H54 (cell line): ENCODE data around the gene HIVEP3.

ENCODE experiments used
- DNase-seq: peaks from one replicate; pipeline ENCODE4 v3.0.0; 2011; ENCODE audit warnings: low spot score, mixed read lengths; ENCODE audit not compliant: insufficient read length
- FAIRE-seq: peaks from 3 replicates; lab custom pipeline; 2011; peaks lifted over from hg19 to GRCh38; lab: Jason Lieb, UNC
- POLR2A ChIP-seq: IDR thresholded peaks from 2 replicates; pipeline ENCODE4 v1.6.1; 2011; ENCODE audit warnings: low read depth, mild to moderate bottlenecking, low read length

HIVEP3 gene

GRCh38 chr1:41542196-41542930 lies 376.4 kb downstream of the HIVEP3 start:
- DNase-seq, result no peak
- FAIRE-seq, result no peak
- no peak for TF ChIP-seq POLR2A

- DNase-seq, result no peak
- no peak for FAIRE-seq
- TF ChIP-seq POLR2A, result no peak
These were observed 377.1 kb downstream of the HIVEP3 start for GRCh38 chr1:41541592-41541952.

GRCh38 chr1:41540886-41541591 lies 377.7 kb downstream of the HIVEP3 start:
- no peak for FAIRE-seq
- peak; percentile 69 for DNase-seq
- no peak for TF ChIP-seq POLR2A

GRCh38 chr1:41539999-41540398 lies 378.7 kb downstream of the HIVEP3 start:
- DNase-seq (no peak), FAIRE-seq (no peak)
- no peak for TF ChIP-seq POLR2A

GRCh38 chr1:41539418-41539805 lies 379.3 kb downstream of the HIVEP3 start:
- TF ChIP-seq POLR2A, result no peak
- DNase-seq (no peak), FAIRE-seq (no peak)

GRCh38 chr1:41538741-41539417 lies 379.8 kb downstream of the HIVEP3 start:
- no peak for DNase-seq
- TF ChIP-seq POLR2A, result no peak
- no peak for FAIRE-seq

- no peak for DNase-seq
- TF ChIP-seq POLR2A, result no peak
- no peak for FAIRE-seq
These were observed 380.9 kb downstream of the HIVEP3 start for GRCh38 chr1:41537788-41538351.

- no peak for FAIRE-seq
- no peak for DNase-seq
- TF ChIP-seq POLR2A, result no peak
These were observed 381.5 kb downstream of the HIVEP3 start for GRCh38 chr1:41537251-41537650.

- FAIRE-seq (no peak), DNase-seq (no peak)
- TF ChIP-seq POLR2A, result no peak
These were observed 382.3 kb downstream of the HIVEP3 start for GRCh38 chr1:41536361-41536802.

- no peak for TF ChIP-seq POLR2A
- DNase-seq, result no peak
- FAIRE-seq, result no peak
These were observed 383.0 kb downstream of the HIVEP3 start for GRCh38 chr1:41535716-41536115.

GRCh38 chr1:41535276-41535675 lies 383.4 kb downstream of the HIVEP3 start:
- TF ChIP-seq POLR2A, result no peak
- DNase-seq (no peak), FAIRE-seq (no peak)

GRCh38 chr1:41534181-41535076 lies 384.3 kb downstream of the HIVEP3 start:
- FAIRE-seq (no peak), DNase-seq (no peak)
- no peak for TF ChIP-seq POLR2A

GRCh38 chr1:41533731-41534080 lies 385.0 kb downstream of the HIVEP3 start:
- no peak for TF ChIP-seq POLR2A
- no peak for FAIRE-seq

More at GRCh38 chr1:41533731-41534080, 385.0 kb downstream of the HIVEP3 start:
- no peak for DNase-seq
